ENCODE measurements around the gene MBD6. TPM values are rescaled to one million over a fixed set of nuclear protein-coding genes. Genes with fewer than 3 reads are reported as not detected.

MBD6 gene
- total RNA-seq, 3 donors from 2014 or later = 116 to 137 (median 120) TPM

DNA sequence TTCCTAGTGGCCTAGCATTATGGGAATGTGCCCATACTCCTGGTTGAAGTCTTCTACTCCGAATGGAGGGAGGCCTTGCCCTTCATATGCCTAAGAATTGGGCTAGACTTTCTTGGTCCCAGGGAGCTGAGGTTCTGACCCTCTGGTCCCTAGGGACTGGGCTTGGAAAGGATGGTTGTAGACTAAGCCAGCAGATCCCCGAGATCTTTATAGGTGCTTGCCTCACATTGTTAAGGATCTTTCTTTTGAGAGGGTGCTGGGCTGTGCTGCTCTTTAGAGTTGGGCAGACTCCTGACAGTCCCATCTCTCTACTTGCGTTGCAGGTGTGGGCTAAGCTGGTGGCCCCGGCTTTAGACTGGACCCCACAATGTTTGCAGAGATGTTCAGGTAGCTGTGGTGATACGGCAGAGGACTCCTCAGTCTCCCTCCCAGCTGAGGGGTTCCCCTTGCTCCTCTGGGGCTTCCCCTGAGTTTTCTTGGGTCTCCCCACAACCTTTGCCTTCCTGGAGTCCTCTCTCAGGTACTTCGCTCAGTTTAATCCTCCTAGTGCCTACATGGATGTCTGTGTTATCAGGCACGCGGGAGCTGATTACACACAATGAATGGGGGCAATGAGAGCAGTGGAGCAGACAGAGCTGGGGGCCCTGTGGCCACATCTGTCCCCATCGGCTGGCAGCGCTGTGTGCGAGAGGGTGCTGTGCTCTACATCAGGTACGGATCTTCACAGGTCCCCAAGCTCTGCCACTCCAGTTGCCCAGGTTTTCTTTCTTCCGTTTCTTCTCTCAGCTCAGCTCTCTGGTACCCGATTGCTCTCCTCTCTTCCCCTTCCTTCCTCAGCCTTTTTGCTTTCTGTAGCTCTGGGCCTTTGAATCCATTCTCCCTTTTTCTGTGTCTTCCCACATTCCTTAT is 1.3 kb downstream of the MBD6 start:
- Histone ChIP-seq H3K36me3 (ENCODE audit: low read depth) (peaks cover 9% of the 10 kb centered on the region), H3K9me3 (no peaks in the 10 kb centered on the region), H3K4me1 (ENCODE audit: low read depth) (peaks cover 35% of the 10 kb centered on the region), H3K4me3 (no peak overlapping the region)
- TF ChIP-seq, protein P1, sequence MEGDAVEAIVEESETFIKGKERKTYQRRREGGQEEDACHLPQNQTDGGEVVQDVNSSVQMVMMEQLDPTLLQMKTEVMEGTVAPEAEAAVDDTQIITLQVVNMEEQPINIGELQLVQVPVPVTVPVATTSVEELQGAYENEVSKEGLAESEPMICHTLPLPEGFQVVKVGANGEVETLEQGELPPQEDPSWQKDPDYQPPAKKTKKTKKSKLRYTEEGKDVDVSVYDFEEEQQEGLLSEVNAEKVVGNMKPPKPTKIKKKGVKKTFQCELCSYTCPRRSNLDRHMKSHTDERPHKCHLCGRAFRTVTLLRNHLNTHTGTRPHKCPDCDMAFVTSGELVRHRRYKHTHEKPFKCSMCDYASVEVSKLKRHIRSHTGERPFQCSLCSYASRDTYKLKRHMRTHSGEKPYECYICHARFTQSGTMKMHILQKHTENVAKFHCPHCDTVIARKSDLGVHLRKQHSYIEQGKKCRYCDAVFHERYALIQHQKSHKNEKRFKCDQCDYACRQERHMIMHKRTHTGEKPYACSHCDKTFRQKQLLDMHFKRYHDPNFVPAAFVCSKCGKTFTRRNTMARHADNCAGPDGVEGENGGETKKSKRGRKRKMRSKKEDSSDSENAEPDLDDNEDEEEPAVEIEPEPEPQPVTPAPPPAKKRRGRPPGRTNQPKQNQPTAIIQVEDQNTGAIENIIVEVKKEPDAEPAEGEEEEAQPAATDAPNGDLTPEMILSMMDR (IDR thresholded peaks at IDR 0.05) = no peak
- ATAC-seq (no peak), DNase-seq (no peak)
- intact Hi-C loops (cut with DNase I, micrococcal nuclease) = no loop called here

DNA sequence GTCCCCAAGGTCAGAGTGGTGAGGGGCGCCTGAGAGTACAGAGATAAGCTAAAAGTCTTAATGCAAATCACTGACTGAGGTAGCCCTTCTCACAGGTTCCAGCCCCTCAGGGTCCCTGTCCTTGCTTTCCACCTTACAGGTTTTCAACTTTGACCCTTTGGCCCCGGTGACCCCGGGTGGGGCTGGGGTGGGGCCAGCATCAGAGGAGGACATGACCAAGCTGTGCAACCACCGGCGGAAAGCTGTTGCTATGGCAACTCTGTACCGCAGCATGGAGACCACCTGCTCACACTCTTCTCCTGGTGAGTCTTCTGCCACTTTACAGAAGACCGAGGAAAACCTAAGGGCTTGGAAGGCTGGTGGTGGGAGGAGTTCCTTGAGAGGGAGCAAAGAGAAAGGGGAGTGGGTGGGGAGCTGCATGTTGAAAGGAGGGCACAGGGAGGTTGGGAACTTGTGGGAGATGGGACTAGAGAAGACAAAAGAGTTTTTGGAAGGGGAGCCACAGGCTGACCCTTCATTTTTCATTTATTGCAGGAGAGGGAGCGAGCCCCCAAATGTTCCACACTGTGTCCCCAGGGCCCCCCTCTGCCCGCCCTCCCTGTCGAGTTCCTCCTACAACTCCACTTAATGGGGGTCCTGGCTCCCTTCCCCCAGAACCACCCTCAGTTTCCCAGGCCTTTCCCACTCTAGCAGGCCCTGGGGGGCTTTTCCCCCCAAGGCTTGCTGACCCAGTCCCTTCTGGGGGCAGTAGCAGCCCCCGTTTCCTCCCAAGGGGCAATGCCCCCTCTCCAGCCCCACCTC is 2.4 kb downstream of the MBD6 start:
- peaks cover 9% of the 10 kb centered on the region for H3K36me3 ChIP-seq (ENCODE audit: low read depth)
- no peaks in the 10 kb centered on the region for H3K9me3 ChIP-seq
- no peak overlapping the region for H3K4me3 ChIP-seq
- H3K4me1 ChIP-seq (ENCODE audit: low read depth) = peaks cover 28% of the 10 kb centered on the region
- intact Hi-C loops (cut with DNase I, micrococcal nuclease) = no loop called here
- TF ChIP-seq, protein P1 (IDR thresholded peaks at IDR 0.05) = no peak
- DNase-seq = peak in 1 of 3 donors; percentile 59
- no peak for ATAC-seq

DNA sequence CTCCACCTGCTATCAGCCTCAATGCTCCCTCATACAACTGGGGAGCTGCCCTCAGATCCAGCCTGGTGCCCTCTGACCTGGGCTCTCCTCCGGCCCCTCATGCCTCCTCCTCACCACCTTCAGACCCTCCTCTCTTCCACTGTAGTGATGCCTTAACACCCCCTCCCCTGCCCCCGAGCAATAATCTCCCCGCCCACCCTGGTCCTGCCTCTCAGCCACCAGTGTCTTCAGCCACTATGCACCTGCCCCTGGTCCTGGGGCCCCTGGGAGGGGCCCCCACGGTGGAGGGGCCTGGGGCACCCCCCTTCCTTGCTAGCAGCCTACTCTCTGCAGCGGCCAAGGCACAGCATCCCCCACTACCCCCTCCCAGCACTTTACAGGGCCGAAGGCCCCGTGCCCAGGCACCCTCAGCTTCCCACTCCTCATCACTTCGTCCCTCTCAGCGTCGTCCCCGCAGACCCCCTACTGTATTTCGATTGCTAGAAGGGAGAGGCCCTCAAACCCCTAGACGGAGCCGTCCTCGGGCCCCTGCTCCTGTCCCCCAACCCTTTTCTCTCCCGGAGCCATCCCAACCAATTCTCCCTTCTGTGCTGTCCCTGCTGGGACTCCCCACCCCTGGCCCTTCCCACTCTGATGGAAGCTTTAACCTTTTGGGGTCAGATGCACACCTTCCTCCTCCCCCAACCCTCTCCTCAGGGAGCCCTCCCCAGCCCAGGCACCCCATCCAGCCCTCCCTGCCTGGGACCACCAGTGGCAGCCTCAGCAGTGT is 3.2 kb downstream of the MBD6 start:
- no peak for ATAC-seq
- intact Hi-C loops (cut with DNase I, micrococcal nuclease) = no loop called here
- H3K36me3 ChIP-seq (ENCODE audit: low read depth) = peaks cover 9% of the 10 kb centered on the region

DNA sequence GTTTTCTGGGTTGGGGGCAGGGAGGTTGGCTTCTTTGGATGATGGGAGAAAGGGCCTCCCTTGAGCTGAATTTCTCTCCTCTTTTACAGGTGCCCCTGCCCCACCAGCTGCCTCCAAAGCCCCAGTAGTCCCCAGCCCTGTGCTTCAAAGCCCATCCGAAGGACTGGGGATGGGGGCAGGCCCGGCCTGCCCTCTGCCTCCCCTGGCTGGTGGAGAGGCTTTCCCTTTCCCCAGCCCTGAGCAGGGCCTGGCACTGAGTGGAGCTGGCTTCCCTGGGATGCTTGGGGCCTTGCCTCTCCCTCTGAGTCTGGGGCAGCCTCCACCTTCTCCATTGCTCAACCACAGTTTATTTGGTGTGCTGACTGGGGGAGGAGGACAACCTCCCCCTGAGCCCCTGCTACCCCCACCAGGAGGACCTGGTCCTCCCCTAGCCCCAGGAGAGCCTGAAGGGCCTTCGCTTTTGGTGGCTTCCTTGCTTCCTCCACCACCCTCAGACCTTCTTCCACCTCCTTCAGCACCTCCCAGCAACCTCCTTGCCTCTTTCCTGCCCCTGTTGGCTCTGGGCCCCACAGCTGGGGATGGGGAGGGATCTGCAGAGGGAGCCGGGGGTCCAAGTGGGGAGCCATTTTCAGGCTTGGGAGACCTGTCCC is 4.0 kb downstream of the MBD6 start:
- H3K36me3 ChIP-seq (ENCODE audit: low read depth) = peaks cover 9% of the 10 kb centered on the region

More for the DNA sequence above, 3.2 kb downstream of the MBD6 start:
- TF ChIP-seq, protein P1 (IDR thresholded peaks at IDR 0.05) = no peak
- H3K4me1 ChIP-seq (ENCODE audit: low read depth) = peaks cover 28% of the 10 kb centered on the region
- no peak for DNase-seq
- H3K9me3 ChIP-seq = no peaks in the 10 kb centered on the region
- no peak overlapping the region for H3K4me3 ChIP-seq

More for the DNA sequence above, 4.0 kb downstream of the MBD6 start:
- TF ChIP-seq, protein P1 (IDR thresholded peaks at IDR 0.05) = no peak
- peaks cover 22% of the 10 kb centered on the region for H3K4me1 ChIP-seq (ENCODE audit: low read depth)
- intact Hi-C loops (cut with DNase I, micrococcal nuclease) = no loop called here
- H3K4me3 ChIP-seq = no peak overlapping the region
- DNase-seq (no peak), ATAC-seq (no peak)
- no peaks in the 10 kb centered on the region for H3K9me3 ChIP-seq
